GM10847 (cell line): Measurements from ENCODE around the gene MAFF.

Source experiments
- POLR2A ChIP-seq: IDR thresholded peaks from 2 replicates; pipeline ENCODE4 v1.6.1; 2011; ENCODE audit not compliant: insufficient read length; ENCODE audit errors: extremely low read depth

MAFF gene

DNA sequence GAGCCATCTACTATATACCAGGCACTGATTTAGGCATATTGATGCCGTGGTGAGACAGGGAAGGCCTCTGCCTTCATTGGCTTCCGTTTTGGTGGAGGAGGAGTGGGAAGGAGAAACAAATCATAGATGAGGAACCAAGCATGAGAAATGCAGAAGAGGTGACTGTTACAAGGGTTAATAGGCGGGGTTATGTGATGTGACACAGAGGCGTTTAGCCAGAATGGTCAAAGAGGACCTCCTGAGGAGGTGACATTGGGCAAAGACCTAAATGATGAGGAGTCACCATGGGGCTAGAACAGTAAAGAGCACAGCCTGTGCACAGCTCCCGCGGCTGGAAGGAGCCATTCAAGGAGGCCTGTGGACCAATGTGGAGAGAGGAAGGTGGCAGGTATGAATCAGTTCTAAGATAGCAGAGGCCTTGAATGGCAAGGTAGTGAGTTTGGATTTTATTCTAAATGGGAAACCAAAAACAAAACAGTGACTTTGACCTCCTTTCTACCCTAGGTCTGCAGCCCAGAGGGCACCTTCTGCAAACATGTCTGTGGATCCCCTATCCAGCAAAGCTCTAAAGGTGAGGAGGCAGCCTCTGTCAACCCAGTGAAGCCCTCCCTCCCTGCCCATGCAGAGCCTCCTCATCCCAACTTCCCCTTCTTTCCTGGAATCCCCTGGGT lies 11.7 kb downstream of the MAFF start:
- no peak for TF ChIP-seq POLR2A

GRCh38 chr22:38213990-38214301 lies 12.2 kb downstream of the MAFF start:
- no peak for TF ChIP-seq POLR2A

GRCh38 chr22:38214302-38215056 lies 12.7 kb downstream of the MAFF start:
- no peak for TF ChIP-seq POLR2A

DNA sequence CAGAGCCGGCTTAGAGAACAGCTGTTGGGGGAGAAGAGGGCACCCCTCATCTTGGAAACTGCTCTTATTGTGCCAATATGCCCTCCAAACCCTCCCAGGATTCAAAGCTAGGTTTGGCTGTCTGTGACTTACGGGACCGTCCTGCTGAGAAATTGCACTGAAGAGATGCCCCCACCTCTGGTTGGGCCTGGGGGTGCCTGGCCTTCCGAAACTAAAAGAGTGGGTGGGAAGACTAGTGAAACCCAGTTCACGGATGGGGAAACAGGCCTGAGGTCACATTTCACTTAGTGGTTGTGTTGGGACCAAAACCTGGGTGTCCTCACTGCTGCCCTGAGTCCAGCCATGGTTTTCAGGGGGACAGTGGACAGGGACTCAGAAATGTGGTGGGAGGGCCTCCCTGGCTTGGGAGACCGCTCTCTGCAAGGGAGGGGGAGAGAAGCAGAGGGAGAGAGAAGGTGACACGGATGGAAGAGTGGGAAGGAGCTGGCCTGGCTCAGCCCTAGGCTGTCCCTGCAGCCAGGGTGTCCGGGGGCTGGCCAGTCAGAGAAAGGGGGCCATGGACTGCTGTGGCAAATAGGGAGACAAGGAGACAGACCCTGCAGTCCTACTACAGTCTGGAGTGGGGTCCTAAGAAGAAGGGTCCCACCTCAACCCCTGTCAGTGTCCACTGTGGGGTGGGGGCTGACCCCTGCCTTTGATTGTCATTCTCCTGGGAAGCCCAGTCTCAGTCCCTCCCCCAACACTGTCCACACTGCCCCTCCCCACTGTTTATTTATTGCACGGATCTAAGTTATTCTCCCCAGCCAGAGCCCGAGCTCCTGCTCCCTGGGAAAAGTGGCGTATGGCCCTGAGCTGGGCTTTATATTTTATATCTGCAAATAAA lies 13.6 kb downstream of the MAFF start:
- TF ChIP-seq POLR2A: no peak

DNA sequence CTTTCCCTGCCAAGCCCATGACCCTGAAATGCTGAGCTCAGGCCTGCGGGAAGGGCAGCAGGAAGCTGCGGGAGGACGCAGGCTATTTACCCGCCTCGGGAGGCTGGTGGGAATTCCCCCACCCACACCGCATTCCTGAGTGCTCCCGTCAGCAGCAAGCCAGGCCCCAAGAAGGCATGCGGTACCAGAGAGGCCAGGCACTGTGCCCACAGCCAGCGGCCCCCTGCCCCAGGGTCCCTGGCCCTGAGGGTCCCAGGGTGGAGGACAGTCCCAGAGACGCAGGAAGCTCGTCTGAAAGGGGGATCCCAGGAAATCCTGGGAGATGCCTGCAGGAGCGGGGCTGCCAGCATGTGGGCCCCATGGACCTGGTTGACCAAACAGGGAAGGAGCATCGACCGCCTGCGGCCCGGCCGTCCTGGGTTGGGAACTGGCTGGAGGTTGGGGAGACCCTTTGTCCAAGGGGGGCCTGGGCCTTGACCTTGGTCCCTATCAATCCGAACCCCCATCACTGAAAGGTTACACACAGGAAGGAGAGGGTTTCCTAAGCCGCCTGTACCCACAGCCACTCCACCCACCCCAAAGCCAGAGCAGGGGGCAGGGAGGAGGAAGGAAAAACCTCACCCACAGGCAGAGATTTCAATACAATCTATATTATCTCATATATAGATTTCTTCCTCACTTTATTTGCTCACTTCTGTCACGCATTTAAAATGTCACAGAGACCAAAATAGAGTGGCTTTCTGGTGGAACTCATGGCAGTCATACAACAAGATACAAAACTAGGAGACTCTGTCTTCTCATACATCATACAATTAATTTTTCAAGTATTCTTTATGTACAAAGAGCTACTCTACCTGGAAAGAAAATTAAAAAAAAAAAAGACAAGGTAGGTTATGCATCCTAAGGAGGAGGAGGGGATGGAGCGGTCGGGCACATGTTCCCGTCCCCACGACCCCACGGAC lies 17.1 kb downstream of the MAFF start:
- no peak for TF ChIP-seq POLR2A

DNA sequence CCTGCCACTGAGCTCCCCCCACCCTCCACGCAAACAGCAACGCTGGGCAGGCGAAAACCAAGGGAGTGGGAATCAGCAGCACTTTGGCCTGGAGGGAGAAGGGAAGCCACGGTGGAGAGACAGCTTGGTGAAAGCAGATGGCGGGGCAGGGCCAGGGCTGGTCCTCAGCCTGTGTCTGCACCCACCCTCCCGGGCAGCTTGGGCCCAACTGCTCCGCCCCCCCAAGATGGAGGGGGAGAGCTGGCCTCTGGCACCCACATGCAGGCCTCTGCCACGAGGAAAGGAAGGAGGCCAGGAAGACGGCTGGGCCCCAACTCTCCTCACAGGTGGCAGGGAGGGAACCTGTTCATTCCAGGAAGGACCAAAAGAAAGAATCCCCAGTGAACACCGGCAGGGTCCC lies 17.8 kb downstream of the MAFF start:
- no peak for TF ChIP-seq POLR2A

DNA sequence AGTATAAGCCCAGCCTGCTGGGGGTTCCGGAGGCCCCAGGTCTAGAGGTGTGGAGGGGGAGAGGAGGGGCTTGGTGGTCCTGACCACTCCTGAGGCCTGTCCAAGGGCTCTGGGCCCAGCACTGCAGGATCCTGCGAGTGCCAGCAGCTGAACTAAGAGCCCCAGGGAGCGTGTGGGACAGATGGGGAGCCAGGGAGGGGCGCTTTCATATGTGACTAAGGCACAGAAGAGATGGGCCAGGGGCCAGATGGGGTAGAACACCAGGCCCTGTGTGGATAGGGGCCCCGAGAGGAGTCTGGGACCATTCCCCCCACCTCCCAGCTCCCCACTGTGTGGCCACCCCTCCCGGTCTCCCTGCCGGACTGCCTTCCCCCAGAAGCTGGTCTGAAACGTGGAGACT lies 18.4 kb downstream of the MAFF start:
- no peak for TF ChIP-seq POLR2A

- no peak for TF ChIP-seq POLR2A
Measured at GRCh38 chr22:38220653-38221386, 19.0 kb downstream of the MAFF start.

GRCh38 chr22:38221407-38221806 lies 19.6 kb downstream of the MAFF start:
- TF ChIP-seq POLR2A: no peak

DNA sequence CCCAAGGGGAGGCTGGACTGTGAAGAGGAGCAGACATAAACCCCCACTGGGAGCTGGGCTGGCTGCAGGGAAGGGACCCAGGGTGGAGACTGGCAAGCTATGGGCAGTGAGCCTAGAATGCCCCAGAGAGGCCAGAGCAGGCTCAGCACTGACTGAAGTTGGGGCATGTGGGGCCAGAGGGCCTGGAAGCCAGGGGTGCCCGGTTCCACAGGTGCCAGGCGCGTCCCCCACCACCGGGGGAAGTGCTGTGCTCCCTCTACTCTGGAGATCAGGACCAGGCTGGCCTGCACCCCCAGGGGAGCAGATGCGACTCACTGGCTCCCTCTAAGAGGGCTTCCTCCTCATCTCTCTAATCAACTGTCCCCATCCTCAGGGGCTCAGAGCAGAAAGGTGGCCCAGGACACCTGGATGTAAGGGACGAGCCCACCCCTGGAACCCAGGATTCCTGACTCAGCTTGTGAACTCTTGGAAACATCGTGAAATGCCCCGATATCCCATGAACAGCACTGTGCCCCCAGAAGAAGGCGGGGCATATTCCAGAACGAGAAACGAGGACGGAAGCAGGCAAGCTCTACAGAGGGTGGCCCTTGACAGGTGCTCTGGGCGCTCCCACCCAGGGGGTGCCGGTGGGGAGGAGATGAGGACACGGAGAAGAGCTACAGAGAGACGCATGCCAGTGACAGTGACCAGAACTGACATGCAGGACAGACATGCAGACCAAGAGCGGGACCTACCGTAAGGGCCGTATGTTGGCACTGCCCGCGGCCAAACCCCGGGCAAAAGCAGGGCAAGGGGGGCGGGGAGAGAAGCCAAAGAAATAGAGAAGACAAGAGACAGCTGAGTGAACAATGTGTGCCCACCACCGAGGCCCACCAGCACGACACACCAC lies 20.4 kb downstream of the MAFF start:
- no peak for TF ChIP-seq POLR2A

- TF ChIP-seq POLR2A: no peak
Measured at GRCh38 chr22:38222797-38223119, 21.0 kb downstream of the MAFF start.

- no peak for TF ChIP-seq POLR2A
Measured at GRCh38 chr22:38223289-38223960, 21.6 kb downstream of the MAFF start.
